HFFc6 (cell line): ENCODE data around the gene SPATA45. TPM values are rescaled to one million over a fixed set of nuclear protein-coding genes. Genes with fewer than 3 reads are reported as not detected.
A peak's percentile ranks its signal among the peaks of the same experiment; 100 is the strongest.

Experiments used
- DNase-seq: peaks from one replicate; pipeline ENCODE4 v3.0.0-alpha.2; 2018
- H3K27ac Mint-ChIP-seq: 2 replicates; pipeline ENCODE4 v1.8.0; 2020; ENCODE audit warnings: mild to moderate bottlenecking, mixed read lengths
- H3K27me3 Mint-ChIP-seq: 2 replicates; pipeline ENCODE4 v1.8.0; 2021; ENCODE audit warnings: mild to moderate bottlenecking, moderate library complexity, mixed read lengths; ENCODE audit not compliant: insufficient read depth
- H3K36me3 Mint-ChIP-seq: 2 replicates; pipeline ENCODE4 v1.8.0; 2021; ENCODE audit warnings: low read depth, mixed read lengths
- H3K4me1 Mint-ChIP-seq: 2 replicates; pipeline ENCODE4 v1.8.0; 2020; ENCODE audit warnings: low read depth, mixed read lengths
- H3K4me3 Mint-ChIP-seq: 2 replicates; pipeline ENCODE4 v1.8.0; 2020; ENCODE audit warnings: mild to moderate bottlenecking, moderate library complexity, mixed read lengths
- H3K9me3 Mint-ChIP-seq: 2 replicates; pipeline ENCODE4 v1.8.0; 2020; ENCODE audit warnings: mild to moderate bottlenecking, mixed read lengths
- CTCF ChIP-seq: fragments of 200-600 bp; sonication (generic); IDR thresholded peaks from 2 replicates; pipeline ENCODE4 v1.5.0; 2021; ENCODE audit warnings: antibody characterized with exemption, mild to moderate bottlenecking
- total RNA-seq, 6 experiments: library from RNA; stranded (reverse); fragmentation: NEBNext Ultra II Directional; extraction: Animal tissue kit (Norgen Biotek cat#: 25700); gene quantifications; 2 replicates in 1 of 6; 3 replicates in 5 of 6; pipeline ENCODE4 v1.2.3, GENCODE V29; 2021

SPATA45 gene
- total RNA-seq, 6 experiments from 2014 or later: not detected

- no peak for TF ChIP-seq CTCF
- Mint-ChIP-seq H3K27ac (no peak overlapping the region), H3K4me1 (peaks cover 7% of the 10 kb centered on the region), H3K27me3 (peaks cover 6% of the 10 kb centered on the region), H3K9me3 (peaks cover 9% of the 10 kb centered on the region), H3K36me3 (peaks cover 7% of the 10 kb centered on the region), H3K4me3 (no peak overlapping the region)
- no peak for DNase-seq
These were observed 27.7 kb downstream of the SPATA45 start for GRCh38 chr1:212819726-212820125.

- Mint-ChIP-seq H3K4me1 (peaks cover 7% of the 10 kb centered on the region), H3K27ac (no peak overlapping the region), H3K36me3 (no peaks in the 10 kb centered on the region), H3K27me3 (no peaks in the 10 kb centered on the region; the same call in 1 of the 2 replicates), H3K9me3 (no peaks in the 10 kb centered on the region), H3K4me3 (no peak overlapping the region)
- DNase-seq: no peak
- TF ChIP-seq CTCF: no peak
These were observed 30.7 kb downstream of the SPATA45 start for GRCh38 chr1:212816567-212817278.

GRCh38 chr1:212814537-212815334 lies 32.7 kb downstream of the SPATA45 start:
- TF ChIP-seq CTCF: peak; percentile 70
- Mint-ChIP-seq H3K27ac (no peak overlapping the region), H3K4me1 (peaks cover 7% of the 10 kb centered on the region), H3K27me3 (no peaks in the 10 kb centered on the region; the same call in 1 of the 2 replicates), H3K4me3 (no peak overlapping the region), H3K9me3 (no peaks in the 10 kb centered on the region), H3K36me3 (no peaks in the 10 kb centered on the region)
- no peak for DNase-seq

GRCh38 chr1:212805767-212806166 lies 41.7 kb downstream of the SPATA45 start:
- no peak for DNase-seq
- Mint-ChIP-seq H3K27ac (no peak overlapping the region), H3K4me1 (peaks cover 10% of the 10 kb centered on the region), H3K4me3 (no peak overlapping the region), H3K27me3 (no peaks in the 10 kb centered on the region), H3K36me3 (no peaks in the 10 kb centered on the region), H3K9me3 (no peaks in the 10 kb centered on the region)
- no peak for TF ChIP-seq CTCF

GRCh38 chr1:212797681-212798080 lies 49.8 kb downstream of the SPATA45 start:
- Mint-ChIP-seq H3K27ac (no peak overlapping the region), H3K9me3 (no peaks in the 10 kb centered on the region)
- DNase-seq: peak; percentile 51

More at GRCh38 chr1:212797681-212798080, 49.8 kb downstream of the SPATA45 start:
- no peak for TF ChIP-seq CTCF
- Mint-ChIP-seq H3K27me3 (peaks cover under 1% of the 10 kb centered on the region; the same call in 1 of the 2 replicates), H3K4me3 (no peak overlapping the region), H3K4me1 (peaks cover 34% of the 10 kb centered on the region), H3K36me3 (peaks cover 11% of the 10 kb centered on the region)
